GM23248 (cell line): Measurements from ENCODE around the gene IGFL4. TPM values are rescaled to one million over a fixed set of nuclear protein-coding genes. Genes with fewer than 3 reads are reported as not detected.

ENCODE experiments used
- DNase-seq: peaks from one replicate; pipeline ENCODE4 v3.0.0-alpha.2; 2015
- H2AFZ ChIP-seq: fragments of 200-600 bp; sonication (generic); 2 replicates; pipeline ENCODE4 v1.6.1; 2016; ENCODE audit warnings: antibody characterized with exemption
- H3F3A ChIP-seq: fragments of 200-600 bp; sonication (generic); 2 replicates; pipeline ENCODE4 v1.6.1; 2016; ENCODE audit warnings: mild to moderate bottlenecking, antibody characterized with exemption, mixed run types; ENCODE audit not compliant: insufficient read depth
- H3K27ac ChIP-seq: fragments of 200-600 bp; sonication (generic); 2 replicates; pipeline ENCODE4 v1.5.1; 2016; ENCODE audit warnings: mild to moderate bottlenecking
- H3K27me3 ChIP-seq: fragments of 200-600 bp; sonication (generic); replicated peaks from 2 replicates; pipeline ENCODE4 v1.6.1; 2016; ENCODE audit warnings: mild to moderate bottlenecking; ENCODE audit not compliant: insufficient read depth
- H3K36me3 ChIP-seq: fragments of 200-600 bp; sonication (generic); 2 replicates; pipeline ENCODE4 v1.6.1; 2016; ENCODE audit warnings: low read depth, mild to moderate bottlenecking
- H3K4me1 ChIP-seq: fragments of 200-600 bp; sonication (generic); 2 replicates; pipeline ENCODE4 v1.6.1; 2016; ENCODE audit warnings: mild to moderate bottlenecking; ENCODE audit not compliant: insufficient read depth
- H3K4me2 ChIP-seq: fragments of 200-600 bp; sonication (generic); one replicate; pipeline ENCODE4 v1.6.1; 2016; ENCODE audit warnings: mild to moderate bottlenecking; ENCODE audit not compliant: unreplicated experiment
- H3K4me3 ChIP-seq: fragments of 200-600 bp; sonication (generic); 2 replicates; pipeline ENCODE4 v1.5.1; 2016; ENCODE audit warnings: mild to moderate bottlenecking
- H3K79me2 ChIP-seq: fragments of 200-600 bp; sonication (generic); 2 replicates; pipeline ENCODE4 v1.6.1; 2016; ENCODE audit warnings: mild to moderate bottlenecking; ENCODE audit not compliant: insufficient read depth
- H3K9ac ChIP-seq: fragments of 200-600 bp; sonication (generic); 2 replicates; pipeline ENCODE4 v1.6.1; 2016; ENCODE audit warnings: mild to moderate bottlenecking
- H3K9me2 ChIP-seq: fragments of 200-600 bp; sonication (generic); 2 replicates; pipeline ENCODE4 v1.6.1; 2016; ENCODE audit warnings: mixed run types, mild to moderate bottlenecking, moderate library complexity; ENCODE audit not compliant: insufficient read depth
- H3K9me3 ChIP-seq: fragments of 200-600 bp; sonication (generic); one replicate; pipeline ENCODE4 v1.6.1; 2017; ENCODE audit warnings: low read depth
- H4K20me1 ChIP-seq: fragments of 200-600 bp; sonication (generic); 2 replicates; pipeline ENCODE4 v1.6.0; 2016; ENCODE audit not compliant: insufficient read depth
- EZH2 ChIP-seq: fragments of 200-600 bp; sonication (generic); IDR thresholded peaks from 2 replicates; pipeline ENCODE4 v1.6.1; 2018; ENCODE audit warnings: antibody characterized with exemption, mild to moderate bottlenecking; ENCODE audit not compliant: insufficient read depth, poor library complexity, severe bottlenecking
- EZH2phosphoT487 ChIP-seq: fragments of 200-600 bp; sonication (generic); IDR thresholded peaks from 2 replicates; pipeline ENCODE4 v1.6.1; 2018; ENCODE audit warnings: antibody characterized with exemption, moderate library complexity, mild to moderate bottlenecking, low read depth; ENCODE audit not compliant: insufficient read depth
- WGBS, 2 experiments: methylation state at CpG; one replicate each; pipeline ENCODE4 v1.1.6; 2015 to 2017; ENCODE audit warnings: low lambda C conversion rate in 2 of 2, low coverage in 1 of 2; ENCODE audit errors: missing lambda C conversion rate in 2 of 2; 5-methylcytosine and 5-hydroxymethylcytosine counted together
- in situ Hi-C: fragments of 300-500 bp; cut with MboI; formaldehyde crosslinking; loops from 2 replicates; pipeline ENCODE4 v1.15.0; 2020
- polyA plus RNA-seq: library from polyadenylated mRNA; unstranded; fragments of >200 nt; fragmentation: Nextera tagmentation; extraction: Ambion mirVana; gene quantifications from 2 replicates; pipeline ENCODE4 v1.2.1, GENCODE V29; 2016
- total RNA-seq: library from RNA; depleted of rRNA; stranded (reverse); fragments of >200 nt; shearing (Covaris generic); gene quantifications from 2 replicates; pipeline ENCODE4 v1.2.3, GENCODE V29; 2014

The IGFL4 gene
- total and polyA plus RNA-seq, 2 experiments from 2014 or later, result not detected

DNA sequence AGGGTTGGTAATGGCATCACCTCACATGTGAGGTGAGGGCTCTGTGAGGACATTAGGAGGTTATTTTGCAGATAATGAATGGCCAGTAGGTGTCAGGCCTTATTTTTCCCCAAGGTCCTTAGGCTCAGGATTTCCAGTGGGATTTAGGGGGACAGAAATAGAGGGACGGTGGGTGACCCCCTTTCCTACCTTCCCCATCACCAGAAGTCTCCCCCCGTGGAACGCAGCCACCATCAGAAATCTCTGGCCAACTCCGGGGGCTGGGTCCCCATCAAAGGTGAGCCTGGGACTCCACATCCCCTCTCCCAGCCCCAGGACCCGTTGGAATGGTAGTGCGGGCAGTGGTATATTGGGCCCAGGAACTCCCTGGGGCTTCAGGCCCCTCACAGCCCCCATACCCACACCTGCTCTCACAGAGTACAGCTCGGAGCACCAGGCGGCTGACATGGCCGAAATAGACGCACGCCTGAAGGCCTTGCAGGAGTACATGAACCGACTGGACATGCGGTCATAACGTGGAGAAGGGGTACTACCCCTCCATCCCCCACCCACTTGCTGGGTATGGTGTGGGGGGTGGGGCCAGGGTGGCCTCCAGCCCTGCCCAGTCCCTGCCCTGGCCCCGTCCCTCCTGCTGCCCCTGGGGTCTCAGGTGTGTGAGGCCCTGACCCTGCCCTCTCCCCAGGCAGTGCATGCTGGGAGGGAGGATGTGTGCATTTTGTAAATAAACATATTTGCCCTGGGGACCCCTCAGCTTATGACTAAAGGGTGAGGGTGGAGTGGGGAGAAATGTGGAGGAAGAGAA lies 22.7 kb downstream of the IGFL4 start:
- Histone ChIP-seq H3K27ac (no peak overlapping the region), H3K79me2 (no peaks in the 10 kb centered on the region), H3K9ac (no peak overlapping the region), H3K27me3 (peaks cover 12% of the 10 kb centered on the region; the same call in 1 of the 2 replicates), H2AFZ (no peak overlapping the region), H3K36me3 (no peaks in the 10 kb centered on the region), H4K20me1 (no peaks in the 10 kb centered on the region), H3F3A (no peaks in the 10 kb centered on the region), H3K4me2 (no peak overlapping the region), H3K4me1 (no peaks in the 10 kb centered on the region), H3K9me2 (no peaks in the 10 kb centered on the region), H3K4me3 (no peak overlapping the region), H3K9me3 (no peaks in the 10 kb centered on the region)
- TF ChIP-seq EZH2phosphoT487 (no peak), EZH2 (no peak)
- in situ Hi-C loops, result no loop called here
- 93 to 94% methylated on average over 15 of the region's 15 CpGs for whole genome bisulfite sequencing, 2 experiments
- DNase-seq, result no peak

DNA sequence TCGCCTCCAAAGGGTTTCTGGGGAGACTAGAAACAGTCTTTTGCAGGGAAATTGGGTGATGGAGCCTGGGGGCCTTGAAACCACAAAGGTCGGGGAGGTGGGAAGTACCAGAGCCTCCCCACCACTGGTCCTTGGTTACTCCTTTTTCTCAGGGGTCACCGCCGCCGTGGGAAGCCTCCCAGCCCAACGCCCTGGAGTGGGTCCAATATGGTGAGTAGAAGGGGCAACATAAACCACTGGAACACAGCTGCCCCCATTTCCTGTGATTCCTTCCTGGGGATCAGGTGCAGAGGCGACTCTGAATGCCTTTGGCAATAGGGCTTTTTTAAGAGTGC lies 23.7 kb downstream of the IGFL4 start:
- in situ Hi-C loops, result no loop called here
- TF ChIP-seq EZH2 (no peak), EZH2phosphoT487 (no peak)
- no peak overlapping the region for H2AFZ ChIP-seq
- H3K9me3 ChIP-seq, result no peaks in the 10 kb centered on the region
- no peaks in the 10 kb centered on the region for H3K9me2 ChIP-seq
- H3K27ac ChIP-seq, result no peak overlapping the region
- DNase-seq, result no peak
- H3K4me1 ChIP-seq, result no peaks in the 10 kb centered on the region
- H3F3A ChIP-seq, result no peaks in the 10 kb centered on the region
- no peaks in the 10 kb centered on the region for H4K20me1 ChIP-seq
- no peak overlapping the region for H3K4me3 ChIP-seq
- H3K36me3 ChIP-seq, result no peaks in the 10 kb centered on the region
- H3K9ac ChIP-seq, result no peak overlapping the region
- H3K27me3 ChIP-seq, result peaks cover 12% of the 10 kb centered on the region; the same call in 1 of the 2 replicates
- WGBS, 2 experiments, result 45 to 48% methylated on average over 7 of the region's 7 CpGs
- H3K4me2 ChIP-seq, result no peak overlapping the region
- H3K79me2 ChIP-seq, result no peaks in the 10 kb centered on the region

DNA sequence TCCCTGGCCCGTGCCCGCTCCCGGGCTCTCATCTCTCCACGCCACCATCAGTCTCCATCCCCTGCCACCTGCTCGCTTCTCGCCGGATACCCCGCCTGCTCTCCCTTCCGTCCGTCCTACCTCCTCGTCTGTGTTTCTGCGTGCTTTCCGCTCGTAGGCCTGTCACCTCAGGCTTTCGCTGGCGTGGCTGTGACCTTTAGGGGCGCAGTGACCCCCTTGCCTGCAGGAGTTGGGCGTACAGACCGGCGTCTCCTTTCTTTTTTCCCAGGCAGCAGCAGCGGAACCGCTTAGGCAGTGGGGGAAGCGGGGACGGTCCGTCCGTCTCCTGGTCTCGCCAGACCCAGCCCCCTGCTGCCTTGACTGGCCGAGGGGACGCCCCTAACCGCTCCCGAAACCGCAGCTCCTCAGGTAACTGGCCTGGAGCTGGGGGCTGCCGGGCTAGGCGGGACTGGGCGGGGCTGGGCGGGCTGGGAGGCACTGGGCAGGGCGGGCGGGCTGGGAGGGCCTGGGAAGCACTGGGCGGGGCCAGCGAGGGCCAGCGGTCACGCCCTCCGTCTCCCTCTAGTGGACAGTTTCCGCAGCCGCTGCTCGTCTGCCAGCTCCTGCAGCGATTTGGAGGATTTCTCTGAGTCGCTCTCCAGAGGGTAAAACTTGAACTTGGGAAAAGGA lies 24.2 kb downstream of the IGFL4 start:
- WGBS, 2 experiments, result 1 to 2% methylated on average over 32 to 47 of the region's 48 CpGs
- TF ChIP-seq EZH2phosphoT487, result peak; percentile 27; the same call in 1 of the 2 replicates
- TF ChIP-seq EZH2, result peak; percentile 83
- no peaks in the 10 kb centered on the region for H3K9me2 ChIP-seq
- H3K4me2 ChIP-seq, result peak overlapping the region; percentile 95
- no peaks in the 10 kb centered on the region for H3K9me3 ChIP-seq
- no peaks in the 10 kb centered on the region for H3K36me3 ChIP-seq
- peak overlapping the region; percentile 64 for H2AFZ ChIP-seq
- H3K9ac ChIP-seq, result no peak overlapping the region
- no peaks in the 10 kb centered on the region for H3K79me2 ChIP-seq
- H3K4me3 ChIP-seq, result peak overlapping the region; percentile 72
- H3F3A ChIP-seq, result no peaks in the 10 kb centered on the region
- no peaks in the 10 kb centered on the region for H4K20me1 ChIP-seq
- DNase-seq, result peak; percentile 91
- in situ Hi-C loops, result no loop called here
- H3K4me1 ChIP-seq, result no peaks in the 10 kb centered on the region
- H3K27ac ChIP-seq, result no peak overlapping the region
- H3K27me3 ChIP-seq, result peaks cover 12% of the 10 kb centered on the region; the same call in 1 of the 2 replicates

DNA sequence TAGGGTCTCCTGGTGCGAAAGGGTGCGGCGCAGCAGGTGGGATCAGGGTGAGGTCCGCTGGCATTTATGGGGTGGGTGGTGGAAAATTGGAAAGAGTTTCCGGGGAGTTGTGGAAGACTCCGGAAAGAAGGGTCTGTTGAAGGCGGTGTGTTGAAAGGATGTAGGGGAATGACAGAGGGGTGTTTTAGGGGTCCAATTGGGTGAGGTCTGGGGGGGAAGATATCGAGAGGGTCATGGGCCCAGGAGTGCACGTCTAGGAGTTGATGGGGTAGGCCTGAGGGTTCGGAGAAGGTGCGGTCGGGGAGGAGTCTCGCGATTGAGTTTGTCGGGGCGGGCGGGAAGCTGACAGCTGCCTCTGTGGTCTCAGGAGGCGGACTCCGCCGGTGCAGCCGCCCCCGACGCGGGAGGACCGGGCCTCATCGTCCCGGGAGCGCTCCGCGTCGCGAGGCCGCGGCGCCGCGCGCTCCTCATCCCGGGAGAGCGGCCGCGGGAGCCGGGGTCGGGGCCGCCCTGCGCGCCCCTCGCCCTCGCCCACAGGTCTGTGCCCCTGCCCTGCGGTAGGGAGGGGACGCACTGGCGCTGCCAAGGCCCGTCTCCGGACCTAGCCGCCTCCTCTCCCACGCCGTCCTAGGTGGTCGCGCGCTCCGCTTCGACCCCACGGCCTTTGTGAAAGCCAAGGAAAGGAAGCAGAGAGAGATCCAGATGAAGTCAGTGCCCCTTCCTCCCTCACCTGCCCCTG lies 24.9 kb downstream of the IGFL4 start:
- Histone ChIP-seq H3K79me2 (no peaks in the 10 kb centered on the region), H3F3A (no peaks in the 10 kb centered on the region), H3K4me2 (peak overlapping the region; percentile 95), H3K9me3 (no peaks in the 10 kb centered on the region), H2AFZ (peak overlapping the region; percentile 64), H3K4me3 (peak overlapping the region; percentile 72), H3K27me3 (peaks cover 12% of the 10 kb centered on the region; the same call in 1 of the 2 replicates), H3K4me1 (no peaks in the 10 kb centered on the region), H4K20me1 (no peaks in the 10 kb centered on the region), H3K36me3 (no peaks in the 10 kb centered on the region), H3K27ac (no peak overlapping the region), H3K9me2 (no peaks in the 10 kb centered on the region), H3K9ac (no peak overlapping the region)
- in situ Hi-C loops, result no loop called here
- peak; percentile 30 for DNase-seq
- 5 to 10% methylated on average over 29 to 56 of the region's 63 CpGs for WGBS, 2 experiments
- peak; percentile 77; the same call in 1 of the 2 replicates for TF ChIP-seq EZH2phosphoT487
- TF ChIP-seq EZH2, result peak; percentile 98
